ENCODE data around the gene NTMT1. TPM values are rescaled to one million over a fixed set of nuclear protein-coding genes. Genes with fewer than 3 reads are reported as not detected.

NTMT1 gene
- total RNA-seq, 1 donor from 2014 or later = 25.6 TPM

GRCh38 chr9:129628709-129629108, 2.7 kb downstream of the NTMT1 start:
- Histone ChIP-seq H3K9me3 (no peaks in the 10 kb centered on the region), H3K36me3 (peaks cover 13% of the 10 kb centered on the region), H3K4me3 (no peak overlapping the region), H3K4me1 (peaks cover 46% of the 10 kb centered on the region), H3K27me3 (no peaks in the 10 kb centered on the region), H3K27ac (no peak overlapping the region)
- DNase-seq (no peak), ATAC-seq (no peak)
- intact Hi-C loops (cut with DNase I) = no loop called here
- no peak for TF ChIP-seq CTCF (IDR thresholded peaks at IDR 0.05)

DNA sequence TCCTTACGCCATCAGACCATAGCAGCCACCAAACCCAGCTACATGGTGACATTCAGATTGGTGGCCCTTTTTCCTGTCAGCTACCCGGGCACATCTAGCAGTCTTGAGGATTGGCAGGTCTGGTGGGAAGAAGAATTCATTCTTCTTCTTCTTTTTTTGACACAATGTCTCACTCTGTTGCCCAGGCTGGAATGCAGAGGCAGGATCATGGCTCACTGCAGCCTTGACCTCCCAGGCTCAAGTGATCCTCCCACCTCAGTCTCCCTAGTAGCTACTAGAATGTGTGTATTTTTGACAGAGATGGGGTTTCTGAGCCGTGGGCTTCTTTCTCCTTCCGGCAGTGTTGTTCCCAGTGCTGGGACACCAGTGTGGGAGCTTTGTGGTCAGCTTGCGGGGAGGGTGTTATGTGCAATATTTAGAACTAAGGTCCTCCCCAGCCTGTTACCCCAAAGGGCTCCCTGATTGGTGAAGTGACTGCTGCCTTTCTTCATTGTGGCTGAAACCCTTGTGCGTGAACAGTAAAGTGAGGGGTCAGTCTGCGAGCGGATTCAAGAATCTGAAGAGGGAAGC, 3.4 kb downstream of the NTMT1 start:
- Histone ChIP-seq H3K36me3 (peaks cover 19% of the 10 kb centered on the region), H3K9me3 (no peaks in the 10 kb centered on the region), H3K4me3 (no peak overlapping the region), H3K27ac (no peak overlapping the region), H3K27me3 (no peaks in the 10 kb centered on the region), H3K4me1 (peaks cover 46% of the 10 kb centered on the region)
- intact Hi-C loops (cut with DNase I) = no loop called here
- no peak for ATAC-seq
- no peak for TF ChIP-seq CTCF (IDR thresholded peaks at IDR 0.05)
- DNase-seq = no peak

GRCh38 chr9:129630967-129631673, 5.2 kb downstream of the NTMT1 start:
- intact Hi-C loops (cut with DNase I) = no loop called here
- Histone ChIP-seq H3K9me3 (no peaks in the 10 kb centered on the region), H3K27me3 (no peaks in the 10 kb centered on the region), H3K27ac (no peak overlapping the region), H3K4me1 (peaks cover 32% of the 10 kb centered on the region), H3K4me3 (no peak overlapping the region), H3K36me3 (peaks cover 37% of the 10 kb centered on the region)
- TF ChIP-seq CTCF (IDR thresholded peaks at IDR 0.05) = no peak
- ATAC-seq = no peak
- DNase-seq = no peak

GRCh38 chr9:129631674-129632129, 5.7 kb downstream of the NTMT1 start:
- Histone ChIP-seq H3K27ac (no peak overlapping the region), H3K9me3 (no peaks in the 10 kb centered on the region), H3K36me3 (peaks cover 41% of the 10 kb centered on the region), H3K27me3 (no peaks in the 10 kb centered on the region), H3K4me1 (peaks cover 32% of the 10 kb centered on the region), H3K4me3 (no peak overlapping the region)
- TF ChIP-seq CTCF (IDR thresholded peaks at IDR 0.05) = no peak
- intact Hi-C loops (cut with DNase I) = no loop called here
- DNase-seq (no peak), ATAC-seq (no peak)

DNA sequence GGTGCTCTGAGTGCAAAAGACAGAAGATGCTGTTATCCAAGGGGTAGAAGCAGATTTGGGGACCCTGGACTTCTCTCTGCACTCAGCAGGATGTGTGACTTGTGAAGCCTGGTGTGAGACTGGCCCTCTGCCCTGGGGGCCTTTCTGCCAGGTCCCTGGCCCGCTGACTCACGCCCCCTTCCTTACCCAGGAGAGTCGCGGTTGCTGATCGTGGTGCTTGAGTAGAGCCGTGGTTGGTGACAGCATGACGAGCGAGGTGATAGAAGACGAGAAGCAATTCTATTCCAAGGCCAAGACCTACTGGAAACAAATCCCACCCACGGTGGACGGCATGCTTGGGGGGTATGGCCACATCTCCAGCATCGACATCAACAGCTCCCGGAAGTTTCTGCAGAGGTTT, 6.5 kb downstream of the NTMT1 start:
- Histone ChIP-seq H3K9me3 (no peaks in the 10 kb centered on the region), H3K27me3 (no peaks in the 10 kb centered on the region), H3K4me3 (no peak overlapping the region), H3K27ac (no peak overlapping the region), H3K36me3 (peaks cover 48% of the 10 kb centered on the region), H3K4me1 (peaks cover 26% of the 10 kb centered on the region)
- intact Hi-C loops (cut with DNase I) = no loop called here
- no peak for ATAC-seq
- DNase-seq = no peak
- no peak for TF ChIP-seq CTCF (IDR thresholded peaks at IDR 0.05)

All from upper lobe of right lung (tissue), 1 donor.